ENCODE data around the gene TGFBR2. TPM values are rescaled to one million over a fixed set of nuclear protein-coding genes. Genes with fewer than 3 reads are reported as not detected.

Gene TGFBR2
- 21.6 and 24.4 TPM in 2 replicates for total RNA-seq (2014; rRNA removed; shearing (Covaris generic))

DNA sequence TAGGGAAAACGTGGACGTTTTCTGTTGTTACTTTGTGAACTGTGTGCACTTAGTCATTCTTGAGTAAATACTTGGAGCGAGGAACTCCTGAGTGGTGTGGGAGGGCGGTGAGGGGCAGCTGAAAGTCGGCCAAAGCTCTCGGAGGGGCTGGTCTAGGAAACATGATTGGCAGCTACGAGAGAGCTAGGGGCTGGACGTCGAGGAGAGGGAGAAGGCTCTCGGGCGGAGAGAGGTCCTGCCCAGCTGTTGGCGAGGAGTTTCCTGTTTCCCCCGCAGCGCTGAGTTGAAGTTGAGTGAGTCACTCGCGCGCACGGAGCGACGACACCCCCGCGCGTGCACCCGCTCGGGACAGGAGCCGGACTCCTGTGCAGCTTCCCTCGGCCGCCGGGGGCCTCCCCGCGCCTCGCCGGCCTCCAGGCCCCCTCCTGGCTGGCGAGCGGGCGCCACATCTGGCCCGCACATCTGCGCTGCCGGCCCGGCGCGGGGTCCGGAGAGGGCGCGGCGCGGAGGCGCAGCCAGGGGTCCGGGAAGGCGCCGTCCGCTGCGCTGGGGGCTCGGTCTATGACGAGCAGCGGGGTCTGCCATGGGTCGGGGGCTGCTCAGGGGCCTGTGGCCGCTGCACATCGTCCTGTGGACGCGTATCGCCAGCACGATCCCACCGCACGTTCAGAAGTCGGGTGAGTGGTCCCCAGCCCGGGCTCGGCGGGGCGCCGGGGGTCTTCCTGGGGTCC is at the start of gene TGFBR2:
TSS of gene TGFBR2 (plus strand) at position 301 of the 731 bp plus-strand sequence. CDS start at position 584, 283 bp downstream.

